Posterior cingulate gyrus (tissue), 11 donors: ENCODE measurements around the gene PRKN.

Experiments
- DNase-seq, 10 donors: peaks; one replicate each; pipeline versions ENCODE4 v3.0.0 to v3.0.0-alpha.2; 2020 to 2021; ENCODE audit warnings: mixed read lengths in 3 of 10
- intact Hi-C: fragments of 100-400 bp; cut with DNase I; formaldehyde crosslinking; loops from one replicate; pipeline ENCODE4 v1.15.1; 2023

The PRKN gene

DNA sequence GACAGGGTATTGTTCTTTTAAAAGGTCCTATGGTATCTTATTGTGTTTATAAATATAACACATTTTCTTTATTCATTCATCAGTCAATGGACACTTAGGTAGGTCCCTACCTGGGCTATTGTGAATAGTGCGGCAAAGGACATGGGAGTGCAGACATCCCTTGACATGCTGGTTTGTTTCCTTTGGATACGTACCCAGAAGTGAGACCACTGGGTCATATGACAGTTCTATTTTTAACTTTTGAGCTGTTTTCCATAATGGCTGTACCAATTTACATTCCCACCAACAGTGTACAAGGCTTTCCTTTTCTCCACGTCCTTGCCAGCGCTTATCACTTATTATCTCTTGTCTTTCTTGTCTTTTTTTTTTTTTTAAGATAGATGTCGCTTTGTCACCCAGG is 627.5 kb downstream of the PRKN start:
- DNase-seq = no peak
- intact Hi-C loops = no loop called here

DNA sequence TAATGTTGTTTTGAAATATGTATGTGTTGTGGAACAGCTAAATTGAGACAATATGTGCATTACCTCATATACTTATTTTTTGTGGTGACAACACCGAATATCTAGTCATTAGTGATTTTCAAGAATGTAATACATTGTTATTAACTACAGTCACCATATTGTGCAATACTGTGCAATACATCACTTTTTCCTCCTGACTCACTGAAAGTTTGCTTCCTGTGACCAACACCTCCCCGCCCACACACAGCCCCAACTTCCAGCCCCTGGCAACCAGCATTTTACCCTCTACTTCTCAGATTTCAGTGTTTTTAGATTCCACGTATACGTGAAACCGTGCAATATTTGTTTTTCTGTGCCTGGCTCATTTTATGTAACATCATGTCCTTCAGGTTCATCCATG is 627.9 kb downstream of the PRKN start:
- no peak for DNase-seq
- intact Hi-C loops = no loop called here

DNA sequence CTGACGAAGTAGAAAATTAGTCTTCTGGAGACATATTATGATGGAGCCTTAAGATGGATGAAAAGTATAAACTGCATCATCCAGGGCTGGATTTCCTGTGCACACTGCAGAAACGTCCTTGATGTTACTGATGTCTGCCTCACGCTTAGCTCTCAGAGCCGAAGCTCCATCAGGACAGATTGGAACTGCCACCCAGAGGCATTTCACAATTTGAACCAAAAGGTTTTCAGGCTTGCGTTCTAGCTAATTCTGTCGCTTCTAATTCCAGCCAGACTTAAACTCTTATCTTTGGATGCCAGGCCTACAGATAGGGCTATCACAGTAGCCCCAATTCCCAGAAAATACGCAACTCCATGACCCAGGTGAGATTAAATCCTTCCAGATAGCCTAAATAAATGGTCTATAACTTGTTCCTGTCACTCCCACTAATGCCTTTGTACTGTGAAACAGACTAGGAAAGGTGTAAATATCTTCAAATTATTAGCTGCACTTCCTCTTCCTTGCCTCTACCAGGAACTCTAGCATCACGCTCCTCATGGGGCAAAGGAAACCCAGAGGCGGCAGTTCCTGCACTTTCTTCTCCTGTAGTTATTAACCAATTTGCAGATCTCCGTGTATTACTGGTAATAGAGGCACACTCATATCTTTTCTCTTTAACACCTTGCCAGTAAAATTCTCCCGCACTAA is 634.6 kb downstream of the PRKN start:
- intact Hi-C loops = no loop called here
- no peak for DNase-seq

DNA sequence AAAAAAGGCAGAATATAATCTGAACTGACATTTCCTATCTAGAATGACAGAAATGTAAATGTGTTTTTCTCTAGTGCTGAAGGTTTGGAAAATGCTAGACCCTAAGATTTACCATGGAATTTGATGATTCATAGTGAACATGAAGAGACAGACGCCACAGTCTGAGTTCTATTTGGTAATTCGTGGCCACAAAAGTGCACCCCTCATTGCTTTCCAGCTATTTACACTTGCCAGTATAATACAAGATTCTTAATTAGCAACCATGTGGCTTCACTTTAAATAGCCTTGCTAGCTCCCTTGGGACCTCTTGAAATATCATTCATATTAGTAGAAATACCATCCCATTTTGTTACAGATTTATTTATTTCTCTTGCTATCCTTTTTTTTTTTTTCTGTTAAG is 636.8 kb downstream of the PRKN start:
- no peak for DNase-seq
- intact Hi-C loops = no loop called here

DNA sequence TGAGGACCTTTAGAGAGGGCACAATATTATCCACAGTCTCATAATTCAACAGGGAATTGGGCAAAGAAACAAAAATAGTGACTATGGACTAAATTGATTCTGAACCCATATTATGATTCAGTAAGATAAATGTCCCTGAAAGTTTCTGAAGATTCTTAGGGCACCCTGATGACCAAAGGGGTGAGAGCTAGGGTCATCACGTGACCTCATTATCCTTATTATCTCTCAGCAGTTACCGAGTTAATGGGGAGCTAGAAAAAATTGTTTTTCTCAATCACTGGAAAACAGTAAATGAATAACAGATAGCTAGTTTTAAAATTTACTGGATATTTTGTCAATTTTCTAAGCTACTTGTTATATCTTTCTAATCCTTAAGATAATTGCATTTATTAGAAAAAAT is 639.5 kb downstream of the PRKN start:
- DNase-seq = no peak
- intact Hi-C loops = no loop called here

DNA sequence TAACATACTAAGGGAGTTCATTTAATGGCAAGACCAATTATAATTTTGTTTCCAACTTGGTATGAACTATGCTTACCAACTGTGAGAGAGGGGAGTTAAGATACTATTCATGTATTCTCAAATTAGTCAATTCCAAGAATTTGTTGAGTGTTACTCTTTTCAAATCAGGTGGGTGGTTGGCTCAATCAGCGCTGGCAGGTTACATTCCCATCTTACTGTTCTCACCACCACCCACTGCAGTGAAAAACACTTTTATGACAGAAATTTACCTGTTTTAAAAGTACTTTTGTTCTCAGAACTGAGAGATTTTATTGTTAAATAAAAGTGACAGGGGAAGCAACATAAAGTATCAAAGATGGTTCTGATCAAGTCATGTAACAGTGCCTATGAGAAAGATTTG is 642.0 kb downstream of the PRKN start:
- DNase-seq = no peak
- intact Hi-C loops = no loop called here

DNA sequence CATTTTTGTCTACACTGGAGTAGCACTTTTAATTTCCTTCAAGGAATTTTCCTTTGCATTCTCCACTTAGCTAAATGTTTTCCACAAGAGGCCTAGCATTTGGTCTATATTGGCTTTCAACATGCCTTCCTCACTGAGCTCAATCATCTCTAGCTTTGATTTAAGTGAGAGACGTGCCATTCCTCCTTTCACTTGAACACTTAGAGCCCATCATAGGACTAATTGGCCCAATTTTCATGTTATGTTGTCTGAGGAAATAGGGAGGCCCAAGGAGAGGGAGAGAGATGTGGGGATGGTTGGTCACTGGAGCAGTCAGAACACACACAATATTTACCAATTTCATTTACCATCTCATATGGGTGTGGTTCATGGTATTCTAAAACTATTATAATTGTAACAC is 645.0 kb downstream of the PRKN start:
- intact Hi-C loops = no loop called here
- no peak for DNase-seq

DNA sequence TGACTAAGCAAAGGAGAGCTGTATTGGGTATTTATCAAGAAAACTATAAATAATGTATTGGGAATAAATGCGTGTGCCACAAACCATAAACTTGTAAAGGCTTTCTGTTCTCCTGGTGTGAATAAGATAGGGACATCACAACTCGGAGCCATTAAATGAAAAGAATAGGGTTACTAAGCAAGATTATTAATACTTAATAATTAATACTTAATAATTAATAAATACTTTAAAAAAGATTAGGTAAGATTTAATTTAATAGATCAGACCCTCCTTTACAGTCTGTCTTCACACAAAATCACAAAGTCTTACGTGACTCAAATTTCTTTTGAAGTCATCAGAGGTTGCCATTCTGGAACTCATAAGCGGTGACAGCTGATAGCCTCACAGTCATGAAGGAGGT is 648.9 kb downstream of the PRKN start:
- DNase-seq = no peak
- intact Hi-C loops = no loop called here

DNA sequence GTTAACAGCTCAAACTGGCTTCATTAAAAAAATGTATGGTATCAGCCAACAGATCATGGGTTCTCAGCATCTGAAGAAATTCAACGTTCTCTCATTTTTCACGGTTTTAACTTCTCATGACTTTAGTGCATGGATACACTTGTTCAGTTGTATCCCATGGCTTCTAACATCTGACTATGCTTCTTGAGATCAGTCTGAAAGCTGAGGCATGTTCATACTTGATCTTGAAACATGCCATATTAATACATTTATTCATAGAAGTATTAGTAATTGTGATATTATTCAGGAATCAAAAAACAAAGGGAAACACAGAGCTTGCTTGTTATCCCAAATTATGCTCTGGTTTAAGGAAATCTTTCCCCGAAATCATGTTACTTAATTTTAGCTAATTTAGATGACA is 649.4 kb downstream of the PRKN start:
- DNase-seq = no peak
- intact Hi-C loops = no loop called here

DNA sequence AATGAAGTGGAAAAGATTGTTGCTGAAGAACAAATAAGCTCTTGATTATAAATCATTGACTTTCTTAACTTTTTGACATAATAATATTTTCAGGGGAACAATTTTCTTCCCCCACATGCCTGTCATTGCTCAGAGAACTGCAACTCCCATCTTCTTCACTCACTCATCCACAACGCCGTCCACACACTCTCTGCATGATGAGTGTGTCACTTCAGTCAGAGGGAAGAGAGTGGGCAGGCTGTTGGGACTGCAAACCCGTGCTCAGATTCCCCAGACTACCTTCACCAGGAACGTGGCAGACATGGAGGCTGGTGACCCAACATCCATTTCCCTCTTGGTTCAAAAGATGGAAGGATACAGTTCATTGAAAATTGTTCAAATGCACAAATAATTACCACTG is 650.8 kb downstream of the PRKN start:
- intact Hi-C loops = no loop called here
- DNase-seq = no peak

DNA sequence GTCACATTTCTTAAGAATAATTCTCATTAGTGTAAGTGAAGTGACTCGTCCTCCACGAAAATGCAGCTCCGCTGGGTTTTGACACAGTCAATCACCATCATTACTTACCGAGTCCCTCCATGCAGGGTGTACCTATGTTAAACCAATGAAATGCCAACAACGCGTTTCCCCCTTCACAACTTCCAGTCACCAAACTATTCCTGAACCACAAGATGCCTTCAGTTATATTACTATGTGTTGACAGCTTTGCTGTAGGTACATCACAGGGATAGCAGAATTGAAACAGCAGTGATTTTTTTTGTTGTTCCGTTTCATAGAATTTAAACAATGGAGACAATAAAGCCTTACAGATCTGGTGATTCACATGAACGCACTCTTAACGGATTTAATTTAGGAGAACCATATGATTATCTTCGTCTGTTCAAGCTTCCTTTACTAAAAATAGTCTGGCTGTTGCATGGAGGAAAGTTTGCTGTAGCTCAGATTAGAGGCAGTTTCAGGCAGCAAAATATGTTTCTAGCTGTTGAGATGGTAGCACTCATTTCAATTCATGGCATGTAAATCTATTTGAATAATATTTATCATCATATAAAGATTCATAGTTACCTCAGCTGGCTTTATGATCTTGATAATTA is 652.8 kb downstream of the PRKN start:
- intact Hi-C loops = no loop called here
- DNase-seq = no peak

DNA sequence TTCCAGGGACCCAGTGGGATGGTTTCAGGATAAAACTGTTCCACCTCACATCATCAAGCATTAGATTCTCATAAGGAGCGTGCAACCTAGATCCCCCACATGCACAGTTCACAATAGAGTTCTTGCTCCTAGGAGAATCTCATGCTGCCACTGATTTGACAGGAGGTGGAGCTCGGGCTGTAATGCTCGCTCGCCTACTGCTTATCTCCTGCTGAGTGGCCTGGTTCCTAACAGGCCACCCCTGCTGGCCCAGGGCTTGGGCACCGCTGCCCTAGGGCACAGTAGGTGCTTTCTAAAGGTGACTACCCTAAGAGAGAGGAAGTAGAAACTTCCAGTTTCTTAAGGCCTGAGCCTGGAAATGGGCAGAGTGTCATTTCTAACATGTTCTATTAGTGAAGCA is 656.9 kb downstream of the PRKN start:
- DNase-seq = no peak
- intact Hi-C loops = no loop called here

DNA sequence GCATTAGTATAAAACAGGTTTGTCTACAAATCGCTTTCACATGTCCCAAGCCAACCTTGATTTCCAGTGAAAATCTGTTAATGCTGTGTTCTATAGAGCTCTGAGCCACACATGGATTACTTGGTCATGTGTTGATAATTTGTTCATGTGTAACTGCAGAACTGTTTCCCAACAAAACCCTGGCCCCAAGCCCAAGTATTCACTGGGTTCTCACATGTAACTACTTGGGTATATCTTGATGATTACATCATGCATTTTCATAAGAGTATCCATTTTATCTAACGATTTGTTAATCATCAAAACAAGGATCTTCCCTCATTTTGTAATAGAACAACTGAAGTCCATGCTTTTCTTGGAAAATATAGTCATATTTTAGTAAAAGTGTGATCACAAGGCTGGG is 657.6 kb downstream of the PRKN start:
- intact Hi-C loops = no loop called here
- no peak for DNase-seq

DNA sequence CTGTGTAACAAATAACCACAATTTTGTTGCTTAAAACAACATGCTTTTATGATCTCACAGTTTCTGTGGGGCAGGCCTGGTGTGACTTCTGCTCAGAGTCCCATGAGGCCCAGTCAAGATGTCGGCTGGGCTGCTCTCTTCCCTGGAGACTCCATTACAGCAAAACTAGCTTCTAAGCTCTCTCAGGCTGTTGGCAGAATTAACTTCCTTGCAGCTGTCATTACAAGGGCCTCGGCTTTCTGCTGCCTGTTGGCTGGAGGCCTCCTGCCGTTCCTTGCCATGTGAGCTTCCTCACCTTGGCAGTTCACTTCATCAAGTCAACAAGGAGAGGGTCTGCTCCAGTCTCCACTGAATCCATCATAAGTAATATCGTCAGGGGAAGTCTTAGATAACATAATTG is 659.2 kb downstream of the PRKN start:
- intact Hi-C loops = no loop called here

DNA sequence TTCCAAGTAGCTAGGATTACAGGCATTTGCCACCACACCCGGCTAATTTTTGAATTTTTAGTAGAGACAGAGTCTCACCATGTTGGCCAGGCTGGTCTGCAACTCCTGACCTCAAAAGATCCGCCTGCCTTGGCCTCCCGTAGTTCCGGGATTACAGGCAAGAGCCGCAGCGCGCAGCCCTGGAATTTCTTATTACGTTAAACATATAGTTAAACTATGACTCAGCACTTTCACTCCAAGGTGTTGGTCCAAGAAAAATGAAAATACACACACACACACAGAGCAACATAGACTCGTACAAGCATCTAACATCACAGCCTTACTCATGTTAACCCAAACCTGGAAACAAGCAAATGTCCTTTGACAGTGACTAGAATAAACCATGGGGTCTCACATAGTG is 663.9 kb downstream of the PRKN start:
- intact Hi-C loops = no loop called here
- no peak for DNase-seq

More for the DNA sequence above, 659.2 kb downstream of the PRKN start:
- no peak for DNase-seq

DNA sequence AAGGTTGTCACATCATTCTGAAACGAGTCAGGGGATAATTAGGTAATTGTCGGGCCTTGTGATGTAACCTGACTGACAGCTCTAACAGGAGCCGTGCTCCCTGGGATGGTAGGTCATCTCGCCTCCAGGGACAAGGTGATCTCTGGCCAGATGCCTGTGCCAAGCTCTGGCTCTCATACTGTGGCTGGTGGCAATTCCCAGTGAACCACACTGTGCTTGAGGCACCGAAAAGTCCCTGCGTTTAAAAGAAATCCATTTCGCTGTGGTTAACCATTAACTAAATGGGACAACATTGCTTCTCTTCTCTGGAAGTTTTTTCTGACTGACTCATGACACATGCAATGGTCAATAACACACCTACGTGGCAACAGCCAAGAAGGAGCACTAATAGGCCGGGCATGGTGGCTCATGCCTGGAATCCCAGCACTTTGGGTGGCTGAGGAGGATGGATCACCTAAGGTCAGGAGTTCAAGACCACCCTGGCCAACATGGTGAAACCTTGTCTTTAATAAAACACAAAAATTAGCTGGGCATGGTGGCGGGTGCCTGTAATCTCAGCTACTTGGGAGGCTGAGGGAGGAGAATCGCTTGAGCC is 669.2 kb downstream of the PRKN start:
- DNase-seq = no peak
- intact Hi-C loops = no loop called here

DNA sequence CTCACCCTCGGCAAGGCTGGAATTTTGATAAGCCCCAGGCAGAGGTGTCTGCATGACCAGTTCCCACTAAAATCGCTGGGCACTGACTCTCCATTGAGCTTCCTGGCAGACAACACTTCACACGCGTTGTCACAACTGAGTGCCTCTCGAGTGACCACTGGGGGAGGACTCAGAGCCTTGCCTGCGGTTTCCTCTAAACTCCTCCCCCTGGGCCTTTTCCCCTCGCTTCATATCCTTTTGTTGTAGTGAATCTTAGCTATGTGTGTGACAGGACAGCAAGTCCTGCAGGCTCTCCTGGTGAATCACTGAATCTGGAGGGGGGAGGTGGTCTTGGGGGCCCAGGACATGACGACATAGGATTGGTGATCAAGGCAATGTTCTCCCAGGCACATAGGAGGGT is 670.8 kb downstream of the PRKN start:
- peak in 1 of 10 donors; percentile 64 for DNase-seq
- intact Hi-C loops = no loop called here

DNA sequence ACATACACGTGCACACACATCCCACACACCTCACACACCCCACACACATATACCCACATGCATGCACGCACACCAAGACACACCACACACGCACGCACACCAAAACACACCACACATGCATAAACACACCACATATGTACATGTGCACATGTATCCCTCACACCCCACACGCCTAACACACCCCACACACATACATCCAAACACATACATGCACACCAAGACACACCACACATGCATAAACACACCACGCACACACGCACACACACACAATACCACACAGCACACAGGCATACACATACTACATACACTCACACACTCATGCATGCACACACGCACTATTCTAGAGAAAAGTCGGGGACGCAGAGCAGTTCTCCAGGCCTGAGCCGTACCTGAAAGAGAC is 671.5 kb downstream of the PRKN start:
- DNase-seq = no peak
- intact Hi-C loops = no loop called here

DNA sequence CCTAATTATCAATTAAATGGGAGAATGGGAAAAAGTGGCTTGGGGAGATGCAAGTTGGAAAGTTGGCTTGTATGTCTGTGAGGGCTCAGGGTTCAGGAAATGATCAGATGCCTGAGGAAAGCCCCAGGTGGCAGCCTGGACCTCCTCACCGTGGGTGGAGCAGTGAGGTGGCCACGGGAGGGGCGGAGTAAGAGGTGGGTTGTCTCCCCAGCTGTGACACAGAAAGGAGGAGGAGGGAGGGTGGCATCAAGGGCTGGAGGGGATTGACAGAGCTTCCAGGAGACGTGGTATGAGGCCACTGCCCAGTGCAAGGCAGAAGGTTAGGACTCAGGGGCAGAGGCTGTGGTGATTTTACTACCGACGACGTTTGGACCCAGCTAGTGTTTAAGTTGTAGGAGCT is 672.2 kb downstream of the PRKN start:
- DNase-seq = no peak
- intact Hi-C loops = no loop called here

DNA sequence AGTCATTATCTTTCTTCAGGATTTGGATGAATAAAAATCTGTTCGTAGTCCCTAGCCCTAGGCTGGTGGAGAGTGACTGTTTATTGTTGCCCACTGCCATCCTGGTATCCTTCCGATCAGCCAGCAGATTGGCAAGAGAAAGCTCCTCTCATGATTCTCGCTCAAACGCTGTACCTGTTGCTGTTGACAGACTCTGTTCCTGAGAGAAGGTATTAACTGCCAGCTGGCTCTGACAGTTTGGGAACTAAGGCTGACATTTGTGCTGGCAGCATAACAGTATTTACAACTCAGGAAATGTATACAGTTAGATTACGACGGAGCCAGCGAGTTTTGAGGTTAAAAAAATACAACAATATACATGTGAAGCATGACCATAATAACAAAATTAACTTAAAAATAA is 674.5 kb downstream of the PRKN start:
- DNase-seq = no peak
- intact Hi-C loops = no loop called here

DNA sequence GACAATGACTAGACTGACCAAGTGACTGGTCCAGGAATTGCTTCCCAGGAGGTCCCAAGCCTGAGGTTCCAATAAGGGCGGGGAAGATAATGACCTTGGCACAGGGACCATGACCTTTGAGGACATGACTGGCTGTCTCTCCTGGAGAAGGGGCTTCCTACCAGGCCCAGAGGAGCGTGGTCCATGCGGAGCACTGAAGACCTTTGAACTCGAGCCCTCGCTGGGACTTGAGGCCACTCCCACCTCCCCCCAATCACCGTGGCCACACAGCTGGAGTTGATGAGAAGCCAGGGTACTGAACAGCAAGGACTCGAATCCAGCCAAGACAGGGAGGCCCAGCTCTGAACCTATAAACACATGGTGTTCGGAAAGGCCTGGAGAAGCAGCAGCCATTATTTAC is 677.0 kb downstream of the PRKN start:
- intact Hi-C loops = no loop called here

DNA sequence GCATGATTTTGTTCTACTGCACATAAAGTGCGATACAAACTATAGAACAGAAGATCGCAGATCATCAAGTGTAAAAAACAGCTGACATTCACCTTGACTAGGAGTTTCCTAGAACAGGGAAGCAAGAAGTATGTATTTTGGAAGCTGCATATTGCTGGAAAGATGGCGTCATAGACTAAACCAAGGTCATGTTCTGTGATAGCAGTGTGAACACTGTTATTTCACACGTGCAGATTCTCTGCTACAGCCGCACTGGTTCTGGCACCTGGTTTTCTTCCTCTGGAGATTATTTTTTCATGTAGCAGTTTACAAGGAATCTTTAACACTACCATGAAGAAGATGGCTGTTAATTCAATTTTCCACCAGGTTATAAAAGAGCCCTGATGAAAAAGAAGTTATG is 681.2 kb downstream of the PRKN start:
- intact Hi-C loops = no loop called here
- DNase-seq = no peak

More for the DNA sequence above, 677.0 kb downstream of the PRKN start:
- peak in 1 of 10 donors; percentile 72 for DNase-seq
